NCI-H2171 (cell line): ENCODE results near the gene ZSCAN10.
"Not testable (repeated sequence)": the region's sequence is repeated elsewhere in the genome, so short reads cannot be mapped to it uniquely, and the experiment has no call there.

ENCODE experiments used
- DNase-seq: peaks from one replicate; lab custom pipeline; 2025; lab: John Stamatoyannopoulos, UW

The ZSCAN10 gene

GRCh38 chr16:3098459-3099394, at the start of gene ZSCAN10:
ZSCAN10 (minus strand) TSS chr16:3099294; CDS start chr16:3092937, 6,357 bp downstream.
- no peak for DNase-seq

- DNase-seq: no peak
Measured at GRCh38 chr16:3148256-3149192, 49.4 kb upstream of the ZSCAN10 start.

- no peak for DNase-seq
Measured at GRCh38 chr16:3147757-3148104, 48.6 kb upstream of the ZSCAN10 start.

- DNase-seq: no peak
Measured at GRCh38 chr16:3147046-3147756, 48.1 kb upstream of the ZSCAN10 start.

- DNase-seq: no peak
Measured at GRCh38 chr16:3145660-3146059, 46.6 kb upstream of the ZSCAN10 start.

GRCh38 chr16:3145151-3145550, 46.1 kb upstream of the ZSCAN10 start:
- DNase-seq: no peak

GRCh38 chr16:3144321-3144983, 45.4 kb upstream of the ZSCAN10 start:
- DNase-seq: no peak

- DNase-seq: no peak
Measured at GRCh38 chr16:3143598-3144320, 44.7 kb upstream of the ZSCAN10 start.

GRCh38 chr16:3143189-3143588, 44.1 kb upstream of the ZSCAN10 start:
- DNase-seq: no peak

GRCh38 chr16:3142770-3143169, 43.7 kb upstream of the ZSCAN10 start:
- no peak for DNase-seq

- DNase-seq: no peak
Measured at GRCh38 chr16:3142327-3142726, 43.2 kb upstream of the ZSCAN10 start.

GRCh38 chr16:3141781-3142311, 42.8 kb upstream of the ZSCAN10 start:
- DNase-seq: no peak

- DNase-seq: no peak
Measured at GRCh38 chr16:3140603-3141427, 41.7 kb upstream of the ZSCAN10 start.

- not testable (repeated sequence) for DNase-seq
Measured at GRCh38 chr16:3139561-3139960, 40.5 kb upstream of the ZSCAN10 start.

GRCh38 chr16:3138823-3139426, 39.8 kb upstream of the ZSCAN10 start:
- no peak for DNase-seq

- no peak for DNase-seq
Measured at GRCh38 chr16:3138342-3138741, 39.2 kb upstream of the ZSCAN10 start.

- no peak for DNase-seq
Measured at GRCh38 chr16:3137267-3137666, 38.2 kb upstream of the ZSCAN10 start.

GRCh38 chr16:3135126-3135715, 36.1 kb upstream of the ZSCAN10 start:
- DNase-seq: no peak
